ENCODE data around the gene MIS18BP1. TPM values are rescaled to one million over a fixed set of nuclear protein-coding genes. Genes with fewer than 3 reads are reported as not detected.
A peak's percentile ranks its signal among the peaks of the same experiment; 100 is the strongest.

MIS18BP1 gene
- total RNA-seq, 1 donor from 2014 or later: 9.8 TPM

DNA sequence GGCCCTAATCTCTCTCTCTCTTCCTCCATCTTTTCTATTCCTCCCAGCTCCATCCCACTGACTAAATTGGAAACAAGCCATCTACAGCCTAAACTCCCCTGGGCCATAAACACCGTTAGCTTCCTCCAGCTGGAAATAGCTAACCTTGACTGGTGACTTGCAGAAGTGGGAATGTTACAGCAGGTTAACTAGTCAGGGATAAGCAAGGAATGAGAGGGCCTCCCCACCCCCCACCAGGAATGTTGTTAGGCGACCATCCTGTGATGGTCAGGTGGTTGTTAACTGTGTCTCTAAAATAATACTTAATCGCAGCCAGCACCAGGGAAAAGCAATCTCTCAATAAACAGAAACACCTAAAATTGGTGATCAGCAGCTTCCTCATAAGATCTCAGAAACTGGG is 40.8 kb downstream of the MIS18BP1 start:
- Histone ChIP-seq H3K27me3 (ENCODE audit: insufficient read depth, low read length) (no peaks in the 10 kb centered on the region), H3K79me2 (ENCODE audit: insufficient read depth, low read length) (no peaks in the 10 kb centered on the region), H3K9me3 (ENCODE audit: insufficient read depth, low read depth, low read length) (no peaks in the 10 kb centered on the region), H3K27ac (ENCODE audit: low read depth, low read length) (no peak overlapping the region), H2AFZ (ENCODE audit: low read depth, low read length) (no peak overlapping the region), H3K4me3 (ENCODE audit: insufficient read depth, low read depth, low read length) (no peak overlapping the region), H3K4me2 (ENCODE audit: low read length) (no peak overlapping the region), H3K9ac (ENCODE audit: low read length) (no peak overlapping the region), H3K4me1 (ENCODE audit: insufficient read depth, low read length) (no peaks in the 10 kb centered on the region), H4K20me1 (ENCODE audit: insufficient read depth, low read length) (no peaks in the 10 kb centered on the region), H3K36me3 (ENCODE audit: insufficient read depth, low read length) (peaks cover 16% of the 10 kb centered on the region)
- no peaks in the 10 kb centered on the region for H3K27me3 Mint-ChIP-seq (ENCODE audit: low read depth, unreplicated experiment)
- peaks cover 9% of the 10 kb centered on the region for H3K4me1 Mint-ChIP-seq (ENCODE audit: low read depth, unreplicated experiment)
- no peak for DNase-seq (ENCODE audit: low read depth)
- no peaks in the 10 kb centered on the region for H3K9me3 Mint-ChIP-seq (ENCODE audit: unreplicated experiment)
- TF ChIP-seq CTCF (IDR thresholded peaks at IDR 0.05; ENCODE audit: insufficient read depth, low read depth, low read length): no peak
- TF ChIP-seq EZH2 (IDR thresholded peaks at IDR 0.05; ENCODE audit: insufficient read depth, low read length): no peak
- no peak overlapping the region for H3K27ac Mint-ChIP-seq (ENCODE audit: unreplicated experiment)
- no peak overlapping the region for H3K4me3 Mint-ChIP-seq (ENCODE audit: unreplicated experiment)
- H3K36me3 Mint-ChIP-seq (ENCODE audit: low read depth, unreplicated experiment): peaks cover 4% of the 10 kb centered on the region
- FAIRE-seq: no peak

- Mint-ChIP-seq H3K4me1 (ENCODE audit: low read depth, unreplicated experiment) (peaks cover 9% of the 10 kb centered on the region), H3K27ac (ENCODE audit: unreplicated experiment) (no peak overlapping the region), H3K36me3 (ENCODE audit: low read depth, unreplicated experiment) (peaks cover 4% of the 10 kb centered on the region), H3K27me3 (ENCODE audit: low read depth, unreplicated experiment) (no peaks in the 10 kb centered on the region), H3K4me3 (ENCODE audit: unreplicated experiment) (no peak overlapping the region), H3K9me3 (ENCODE audit: unreplicated experiment) (no peaks in the 10 kb centered on the region)
- Histone ChIP-seq H3K4me2 (ENCODE audit: low read length) (no peak overlapping the region), H3K27ac (ENCODE audit: low read depth, low read length) (no peak overlapping the region), H3K79me2 (ENCODE audit: insufficient read depth, low read length) (no peaks in the 10 kb centered on the region), H3K27me3 (ENCODE audit: insufficient read depth, low read length) (no peaks in the 10 kb centered on the region), H3K4me1 (ENCODE audit: insufficient read depth, low read length) (no peaks in the 10 kb centered on the region), H4K20me1 (ENCODE audit: insufficient read depth, low read length) (no peaks in the 10 kb centered on the region), H3K36me3 (ENCODE audit: insufficient read depth, low read length) (peaks cover 10% of the 10 kb centered on the region), H3K4me3 (ENCODE audit: insufficient read depth, low read depth, low read length) (no peak overlapping the region), H3K9ac (ENCODE audit: low read length) (no peak overlapping the region), H3K9me3 (ENCODE audit: insufficient read depth, low read depth, low read length) (no peaks in the 10 kb centered on the region), H2AFZ (ENCODE audit: low read depth, low read length) (no peak overlapping the region)
- no peak for FAIRE-seq
- TF ChIP-seq EZH2 (IDR thresholded peaks at IDR 0.05; ENCODE audit: insufficient read depth, low read length) (no peak), CTCF (IDR thresholded peaks at IDR 0.05; ENCODE audit: insufficient read depth, low read depth, low read length) (no peak)
- DNase-seq (ENCODE audit: low read depth): peak; percentile 12
Observed at GRCh38 chr14:45211295-45211694, 41.7 kb downstream of the MIS18BP1 start.

DNA sequence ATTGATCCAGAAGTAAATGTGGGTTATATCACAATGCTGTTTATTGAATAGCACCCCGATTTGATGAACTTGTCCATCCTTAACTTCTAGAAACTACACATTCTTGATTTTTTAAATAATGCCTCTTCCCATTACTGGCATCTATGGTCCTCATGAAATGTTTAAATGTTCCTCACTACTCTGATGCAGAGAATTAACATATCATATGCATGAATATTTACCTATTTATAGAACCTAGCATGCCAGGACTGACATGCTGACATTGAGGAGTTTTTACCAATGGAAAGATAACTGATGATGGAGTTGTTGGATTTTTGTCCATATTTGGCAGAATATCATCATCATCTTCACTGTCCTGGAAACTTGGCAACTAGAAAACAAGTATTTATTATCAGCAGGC is 42.8 kb downstream of the MIS18BP1 start:
- no peak overlapping the region for H3K4me3 Mint-ChIP-seq (ENCODE audit: unreplicated experiment)
- Histone ChIP-seq H3K27ac (ENCODE audit: low read depth, low read length) (no peak overlapping the region), H3K79me2 (ENCODE audit: insufficient read depth, low read length) (no peaks in the 10 kb centered on the region), H3K4me2 (ENCODE audit: low read length) (no peak overlapping the region), H3K36me3 (ENCODE audit: insufficient read depth, low read length) (peaks cover 9% of the 10 kb centered on the region), H2AFZ (ENCODE audit: low read depth, low read length) (no peak overlapping the region), H3K4me1 (ENCODE audit: insufficient read depth, low read length) (no peaks in the 10 kb centered on the region), H3K9ac (ENCODE audit: low read length) (no peak overlapping the region), H4K20me1 (ENCODE audit: insufficient read depth, low read length) (no peaks in the 10 kb centered on the region), H3K27me3 (ENCODE audit: insufficient read depth, low read length) (no peaks in the 10 kb centered on the region), H3K9me3 (ENCODE audit: insufficient read depth, low read depth, low read length) (no peaks in the 10 kb centered on the region), H3K4me3 (ENCODE audit: insufficient read depth, low read depth, low read length) (no peak overlapping the region)
- H3K27ac Mint-ChIP-seq (ENCODE audit: unreplicated experiment): no peak overlapping the region
- no peak for FAIRE-seq
- no peak for DNase-seq (ENCODE audit: low read depth)
- H3K4me1 Mint-ChIP-seq (ENCODE audit: low read depth, unreplicated experiment): peaks cover 9% of the 10 kb centered on the region
- H3K27me3 Mint-ChIP-seq (ENCODE audit: low read depth, unreplicated experiment): no peaks in the 10 kb centered on the region
- TF ChIP-seq EZH2 (IDR thresholded peaks at IDR 0.05; ENCODE audit: insufficient read depth, low read length): no peak
- no peak for TF ChIP-seq CTCF (IDR thresholded peaks at IDR 0.05; ENCODE audit: insufficient read depth, low read depth, low read length)
- peaks cover 4% of the 10 kb centered on the region for H3K36me3 Mint-ChIP-seq (ENCODE audit: low read depth, unreplicated experiment)
- H3K9me3 Mint-ChIP-seq (ENCODE audit: unreplicated experiment): no peaks in the 10 kb centered on the region
